ENCODE results near the gene DMBT1.

Gene DMBT1

DNA sequence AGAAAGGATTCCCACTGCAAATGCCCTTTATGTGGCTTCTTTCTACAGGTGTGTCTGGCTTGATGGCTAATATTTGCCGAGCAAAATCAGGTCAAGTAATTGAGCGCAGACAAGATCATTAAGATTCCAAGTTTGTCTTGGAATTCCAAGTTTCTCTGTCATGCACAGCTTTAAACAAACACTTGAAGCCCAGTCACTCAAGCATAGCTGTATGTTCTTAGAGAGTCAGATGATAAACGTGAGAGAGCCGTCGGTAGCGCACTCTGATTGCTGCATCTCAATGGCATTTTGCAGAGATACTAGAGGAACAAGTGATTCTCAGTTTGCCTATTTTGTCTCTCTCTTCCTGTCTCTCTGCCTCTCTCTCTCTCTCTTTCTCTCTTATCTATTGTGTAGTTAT is 658 bp downstream of the DMBT1 start:
- DNase-seq (ENCODE audit: low read depth) = no peak
- H3K4me3 ChIP-seq (ENCODE audit: low read depth, low read length) = no peak overlapping the region
- TF ChIP-seq POLR2A (IDR thresholded peaks at IDR 0.05; ENCODE audit: extremely low read depth, insufficient read length) = no peak
- TF ChIP-seq, protein P1, sequence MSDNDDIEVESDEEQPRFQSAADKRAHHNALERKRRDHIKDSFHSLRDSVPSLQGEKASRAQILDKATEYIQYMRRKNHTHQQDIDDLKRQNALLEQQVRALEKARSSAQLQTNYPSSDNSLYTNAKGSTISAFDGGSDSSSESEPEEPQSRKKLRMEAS (IDR thresholded peaks at IDR 0.05; ENCODE audit: low read depth, low read length) = no peak
- TF ChIP-seq, protein P2, sequence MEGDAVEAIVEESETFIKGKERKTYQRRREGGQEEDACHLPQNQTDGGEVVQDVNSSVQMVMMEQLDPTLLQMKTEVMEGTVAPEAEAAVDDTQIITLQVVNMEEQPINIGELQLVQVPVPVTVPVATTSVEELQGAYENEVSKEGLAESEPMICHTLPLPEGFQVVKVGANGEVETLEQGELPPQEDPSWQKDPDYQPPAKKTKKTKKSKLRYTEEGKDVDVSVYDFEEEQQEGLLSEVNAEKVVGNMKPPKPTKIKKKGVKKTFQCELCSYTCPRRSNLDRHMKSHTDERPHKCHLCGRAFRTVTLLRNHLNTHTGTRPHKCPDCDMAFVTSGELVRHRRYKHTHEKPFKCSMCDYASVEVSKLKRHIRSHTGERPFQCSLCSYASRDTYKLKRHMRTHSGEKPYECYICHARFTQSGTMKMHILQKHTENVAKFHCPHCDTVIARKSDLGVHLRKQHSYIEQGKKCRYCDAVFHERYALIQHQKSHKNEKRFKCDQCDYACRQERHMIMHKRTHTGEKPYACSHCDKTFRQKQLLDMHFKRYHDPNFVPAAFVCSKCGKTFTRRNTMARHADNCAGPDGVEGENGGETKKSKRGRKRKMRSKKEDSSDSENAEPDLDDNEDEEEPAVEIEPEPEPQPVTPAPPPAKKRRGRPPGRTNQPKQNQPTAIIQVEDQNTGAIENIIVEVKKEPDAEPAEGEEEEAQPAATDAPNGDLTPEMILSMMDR (IDR thresholded peaks at IDR 0.05; ENCODE audit: low read depth, low read length) = no peak
- no peak for TF ChIP-seq MYC (IDR thresholded peaks at IDR 0.05; ENCODE audit: low read depth, low read length)

DNA sequence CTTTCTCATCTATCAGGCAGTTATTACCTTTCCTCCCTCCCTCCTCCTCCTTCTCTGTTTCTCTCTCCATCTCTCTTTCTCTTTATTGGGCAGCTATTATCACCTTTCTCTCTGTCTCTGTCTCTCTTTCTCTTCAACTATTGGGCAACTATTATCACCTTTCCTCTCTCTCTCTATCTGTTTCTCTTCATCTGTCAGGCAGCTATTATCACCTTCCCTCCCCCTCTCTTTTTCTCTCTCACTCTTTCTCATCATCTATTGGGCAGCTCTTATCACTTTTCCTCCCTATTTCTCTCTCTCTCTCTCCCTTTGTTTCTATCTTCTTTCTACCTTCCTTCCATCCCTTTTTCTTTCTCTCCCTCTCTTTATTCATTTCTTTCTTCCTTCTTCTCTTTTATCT is 1.2 kb downstream of the DMBT1 start:
- TF ChIP-seq MYC (IDR thresholded peaks at IDR 0.05; ENCODE audit: low read depth, low read length) (no peak), POLR2A (IDR thresholded peaks at IDR 0.05; ENCODE audit: extremely low read depth, insufficient read length) (no peak)
- TF ChIP-seq, protein P2 (IDR thresholded peaks at IDR 0.05; ENCODE audit: low read depth, low read length) = no peak
- TF ChIP-seq, protein P1 (IDR thresholded peaks at IDR 0.05; ENCODE audit: low read depth, low read length) = no peak
- no peak for DNase-seq (ENCODE audit: low read depth)
- H3K4me3 ChIP-seq (ENCODE audit: low read depth, low read length) = no peak overlapping the region

DNA sequence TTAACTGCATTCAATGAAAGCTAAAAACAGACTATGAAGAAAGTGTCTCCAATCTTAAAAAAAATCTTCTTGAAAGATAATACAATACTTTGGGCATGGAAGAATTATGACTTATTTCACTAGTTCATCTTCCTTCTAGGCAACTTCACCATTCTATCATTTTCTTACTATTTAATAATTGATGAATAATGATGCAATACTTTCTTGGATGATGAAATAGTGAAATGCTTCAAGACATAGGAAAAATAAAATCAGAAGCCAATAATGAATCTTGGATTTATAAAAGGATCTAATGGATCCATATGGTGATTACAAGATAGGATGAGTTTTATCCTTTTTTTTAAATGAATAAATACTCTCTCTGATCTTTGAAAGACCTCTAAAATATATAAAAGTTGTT is 4.4 kb downstream of the DMBT1 start:
- no peak overlapping the region for H3K4me3 ChIP-seq (ENCODE audit: low read depth, low read length)
- DNase-seq (ENCODE audit: low read depth) = no peak
- TF ChIP-seq, protein P2 (IDR thresholded peaks at IDR 0.05; ENCODE audit: low read depth, low read length) = no peak
- TF ChIP-seq MYC (IDR thresholded peaks at IDR 0.05; ENCODE audit: low read depth, low read length) (no peak), POLR2A (IDR thresholded peaks at IDR 0.05; ENCODE audit: extremely low read depth, insufficient read length) (no peak)
- TF ChIP-seq, protein P1 (IDR thresholded peaks at IDR 0.05; ENCODE audit: low read depth, low read length) = no peak

DNA sequence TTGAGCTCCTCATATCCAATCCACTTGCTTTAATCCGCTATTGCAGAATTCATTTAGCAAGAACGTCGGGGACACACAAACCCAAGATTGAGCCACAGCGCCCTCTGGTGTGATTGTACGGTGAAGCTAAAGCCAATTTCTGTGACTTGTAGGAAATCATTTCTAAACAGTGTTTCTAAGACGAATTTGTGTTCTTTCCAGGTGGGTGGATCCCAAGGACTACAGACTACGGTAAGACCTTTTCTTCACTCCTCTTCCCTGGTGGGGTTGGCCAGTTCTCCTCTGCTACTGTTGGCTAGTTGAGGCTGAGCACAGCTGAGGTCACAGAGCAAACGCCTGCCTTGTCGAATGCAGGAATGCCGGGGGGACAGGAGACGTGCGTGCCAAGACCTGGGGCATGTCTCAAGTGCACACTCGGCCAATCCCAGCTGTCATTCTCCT is 5.2 kb downstream of the DMBT1 start:
- H3K4me3 ChIP-seq (ENCODE audit: low read depth, low read length) = no peak overlapping the region
- TF ChIP-seq, protein P2 (IDR thresholded peaks at IDR 0.05; ENCODE audit: low read depth, low read length) = peak; percentile 77
- TF ChIP-seq, protein P1 (IDR thresholded peaks at IDR 0.05; ENCODE audit: low read depth, low read length) = peak; percentile 27; the same call in 1 of the 2 replicates
- TF ChIP-seq MYC (IDR thresholded peaks at IDR 0.05; ENCODE audit: low read depth, low read length) = no peak
- peak; percentile 83 for DNase-seq (ENCODE audit: low read depth)

DNA sequence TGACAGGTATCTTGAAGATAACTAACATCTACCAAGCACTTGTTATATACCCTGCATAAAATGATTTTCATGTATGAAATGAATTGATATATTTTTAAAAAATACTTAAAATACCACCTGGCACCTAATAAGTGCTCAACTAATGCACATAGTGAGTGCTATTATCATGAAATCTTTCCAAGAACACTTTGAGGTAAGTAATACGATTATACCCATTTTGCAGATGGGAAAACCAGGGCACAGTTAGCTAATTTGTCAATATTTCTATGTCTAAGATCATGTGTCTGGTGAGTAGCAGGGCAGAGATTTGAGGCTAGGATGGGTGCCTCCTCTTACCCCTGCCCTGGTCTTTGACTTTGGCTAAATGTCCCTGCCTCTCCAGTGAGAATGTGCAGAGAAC is 6.1 kb downstream of the DMBT1 start:
- no peak for DNase-seq (ENCODE audit: low read depth)
- TF ChIP-seq, protein P2 (IDR thresholded peaks at IDR 0.05; ENCODE audit: low read depth, low read length) = no peak
- no peak for TF ChIP-seq POLR2A (IDR thresholded peaks at IDR 0.05; ENCODE audit: extremely low read depth, insufficient read length)
- TF ChIP-seq, protein P1 (IDR thresholded peaks at IDR 0.05; ENCODE audit: low read depth, low read length) = no peak
- TF ChIP-seq MYC (IDR thresholded peaks at IDR 0.05; ENCODE audit: low read depth, low read length) = no peak
- H3K4me3 ChIP-seq (ENCODE audit: low read depth, low read length) = no peak overlapping the region

Measured in NB4 (cell line).